Measurements from ENCODE around the gene LMNTD1. TPM values are rescaled to one million over a fixed set of nuclear protein-coding genes. Genes with fewer than 3 reads are reported as not detected.
"Not testable (repeated sequence)": the region's sequence is repeated elsewhere in the genome, so short reads cannot be mapped to it uniquely, and the experiment has no call there.

LMNTD1 gene
- total and polyA plus RNA-seq, 8 donors, result not detected

GRCh38 chr12:25495331-25496097, 57.6 kb downstream of the LMNTD1 start:
- intact Hi-C loops (cut with DNase I; ENCODE audit: low total_unique reads), result no loop called here
- no peak overlapping the region for H3K4me3 ChIP-seq
- no peak overlapping the region for H3K27ac ChIP-seq
- WGBS, 5 donors, result 63 to 86% (median 75%) methylated on average over 1 of the region's 1 CpG
- peaks cover 0 to 10% (median 6%) of the 10 kb centered on the region in 4 donors for H3K9me3 ChIP-seq
- H3K27me3 ChIP-seq, result no peaks in the 10 kb centered on the region
- TF ChIP-seq CTCF (IDR thresholded peaks at IDR 0.05), result no peak
- TF ChIP-seq POLR2A (IDR thresholded peaks at IDR 0.05), result no peak
- TF ChIP-seq EP300 (IDR thresholded peaks at IDR 0.05), result no peak
- no peak for TF ChIP-seq POLR2AphosphoS5 (IDR thresholded peaks at IDR 0.05)
- no peaks in the 10 kb centered on the region for H3K4me1 ChIP-seq
- H3K36me3 ChIP-seq, result no peaks in the 10 kb centered on the region
- no peak for DNase-seq

GRCh38 chr12:25494926-25495325, 58.2 kb downstream of the LMNTD1 start:
- H3K4me1 ChIP-seq, result no peaks in the 10 kb centered on the region
- no peak overlapping the region for H3K27ac ChIP-seq
- no peaks in the 10 kb centered on the region for H3K36me3 ChIP-seq
- TF ChIP-seq POLR2AphosphoS5 (IDR thresholded peaks at IDR 0.05), result no peak
- TF ChIP-seq CTCF (IDR thresholded peaks at IDR 0.05), result no peak
- TF ChIP-seq EP300 (IDR thresholded peaks at IDR 0.05), result no peak
- TF ChIP-seq POLR2A (IDR thresholded peaks at IDR 0.05), result no peak
- intact Hi-C loops (cut with DNase I; ENCODE audit: low total_unique reads), result no loop called here
- no peaks in the 10 kb centered on the region for H3K27me3 ChIP-seq
- H3K9me3 ChIP-seq, result peaks cover 0 to 10% (median 6%) of the 10 kb centered on the region in 4 donors
- no peak overlapping the region for H3K4me3 ChIP-seq
- WGBS, 5 donors, result 29 to 49% (median 44%) methylated on average over 2 of the region's 2 CpGs
- DNase-seq, result no peak

- Histone ChIP-seq H3K4me1 (no peaks in the 10 kb centered on the region), H3K4me3 (no peak overlapping the region), H3K27me3 (no peaks in the 10 kb centered on the region), H3K36me3 (no peaks in the 10 kb centered on the region), H3K9me3 (peaks cover 0 to 10% (median 3%) of the 10 kb centered on the region in 4 donors), H3K27ac (no peak overlapping the region)
- 62 to 81% (median 76%) methylated on average over 3 of the region's 3 CpGs for WGBS, 5 donors
- TF ChIP-seq CTCF (IDR thresholded peaks at IDR 0.05) (no peak), EP300 (IDR thresholded peaks at IDR 0.05) (no peak)
- intact Hi-C loops (cut with DNase I; ENCODE audit: low total_unique reads), result no loop called here
- no peak for DNase-seq
Measured at GRCh38 chr12:25493682-25494081, 59.4 kb downstream of the LMNTD1 start.

- 61 to 80% (median 68%) methylated on average over 4 of the region's 4 CpGs for WGBS, 5 donors
- TF ChIP-seq CTCF (IDR thresholded peaks at IDR 0.05) (no peak), POLR2AphosphoS5 (IDR thresholded peaks at IDR 0.05) (no peak), EP300 (IDR thresholded peaks at IDR 0.05) (no peak), POLR2A (IDR thresholded peaks at IDR 0.05) (no peak)
- Histone ChIP-seq H3K9me3 (no peaks in the 10 kb centered on the region), H3K4me3 (no peak overlapping the region), H3K27me3 (no peaks in the 10 kb centered on the region), H3K4me1 (no peaks in the 10 kb centered on the region), H3K27ac (no peak overlapping the region), H3K36me3 (no peaks in the 10 kb centered on the region)
- intact Hi-C loops (cut with DNase I; ENCODE audit: low total_unique reads), result no loop called here
- no peak for DNase-seq
Measured at GRCh38 chr12:25491396-25492325, 61.4 kb downstream of the LMNTD1 start.

GRCh38 chr12:25488956-25489870, 63.9 kb downstream of the LMNTD1 start:
- H3K9me3 ChIP-seq; H3K27ac ChIP-seq; DNase-seq; H3K4me1 ChIP-seq; H3K36me3 ChIP-seq; H3K27me3 ChIP-seq; intact Hi-C loops (cut with DNase I; ENCODE audit: low total_unique reads); H3K4me3 ChIP-seq: not testable (repeated sequence)
- WGBS, 5 donors, result 75 to 92% (median 79%) methylated on average over 8 to 32 of the region's 33 CpGs

All from stomach (tissue), 9 donors.